Ureter (tissue), 1 donor: Measurements from ENCODE around the gene ADAMTS2. TPM values are rescaled to one million over a fixed set of nuclear protein-coding genes. Genes with fewer than 3 reads are reported as not detected.
"Not testable (repeated sequence)": the region's sequence is repeated elsewhere in the genome, so short reads cannot be mapped to it uniquely, and the experiment has no call there.

ENCODE experiments used
- DNase-seq: peaks from one replicate; pipeline ENCODE4 v3.0.0-alpha.2; 2020; ENCODE audit warnings: low spot score
- total RNA-seq: library from RNA; stranded (reverse); gene quantifications from one replicate; pipeline ENCODE4 v1.2.4, GENCODE V29; 2023
- donor health status: DM: yes; HTN: yes; CAD: no.

ADAMTS2 gene
- total RNA-seq, 1 donor from 2014 or later, result 13.3 TPM

- DNase-seq, result no peak
Measured at GRCh38 chr5:179325296-179326031, 19.8 kb downstream of the ADAMTS2 start.

GRCh38 chr5:179324760-179325295 lies 20.4 kb downstream of the ADAMTS2 start:
- no peak for DNase-seq

GRCh38 chr5:179324316-179324715 lies 20.9 kb downstream of the ADAMTS2 start:
- not testable (repeated sequence) for DNase-seq

GRCh38 chr5:179323026-179323870 lies 22.0 kb downstream of the ADAMTS2 start:
- DNase-seq, result no peak

- no peak for DNase-seq
Measured at GRCh38 chr5:179322071-179323025, 22.9 kb downstream of the ADAMTS2 start.

GRCh38 chr5:179321206-179321987 lies 23.9 kb downstream of the ADAMTS2 start:
- no peak for DNase-seq

- no peak for DNase-seq
Measured at GRCh38 chr5:179319741-179320281, 25.4 kb downstream of the ADAMTS2 start.

GRCh38 chr5:179319123-179319522 lies 26.1 kb downstream of the ADAMTS2 start:
- DNase-seq, result no peak

GRCh38 chr5:179318221-179318955 lies 26.9 kb downstream of the ADAMTS2 start:
- DNase-seq, result no peak

- DNase-seq, result no peak
Measured at GRCh38 chr5:179317411-179318220, 27.6 kb downstream of the ADAMTS2 start.

- DNase-seq, result no peak
Measured at GRCh38 chr5:179316982-179317381, 28.3 kb downstream of the ADAMTS2 start.

GRCh38 chr5:179316111-179316551 lies 29.1 kb downstream of the ADAMTS2 start:
- DNase-seq, result no peak

GRCh38 chr5:179315356-179315890 lies 29.8 kb downstream of the ADAMTS2 start:
- DNase-seq, result no peak

- no peak for DNase-seq
Measured at GRCh38 chr5:179314606-179315355, 30.5 kb downstream of the ADAMTS2 start.

- DNase-seq, result peak; percentile 82
Measured at GRCh38 chr5:179313849-179314521, 31.3 kb downstream of the ADAMTS2 start.

- no peak for DNase-seq
Measured at GRCh38 chr5:179312557-179313235, 32.6 kb downstream of the ADAMTS2 start.

GRCh38 chr5:179311581-179311980 lies 33.7 kb downstream of the ADAMTS2 start:
- no peak for DNase-seq
